Activated naive CD8-positive, alpha-beta T cell (primary cell): ENCODE measurements around the gene EXOC4.

Experiments used
- H3K27ac Mint-ChIP-seq: one replicate; pipeline ENCODE4 v1.8.0; 2021; ENCODE audit warnings: mixed read lengths
- H3K27me3 Mint-ChIP-seq: one replicate; pipeline ENCODE4 v1.8.0; 2021; ENCODE audit warnings: mixed read lengths
- H3K36me3 Mint-ChIP-seq: one replicate; pipeline ENCODE4 v1.8.0; 2021; ENCODE audit warnings: mixed read lengths
- H3K4me1 Mint-ChIP-seq: one replicate; pipeline ENCODE4 v1.8.0; 2021; ENCODE audit warnings: low read depth, mixed read lengths
- H3K4me3 Mint-ChIP-seq: one replicate; pipeline ENCODE4 v1.8.0; 2021; ENCODE audit warnings: mild to moderate bottlenecking, mixed read lengths
- H3K9me3 Mint-ChIP-seq: one replicate; pipeline ENCODE4 v1.8.0; 2021; ENCODE audit warnings: low read depth, mixed read lengths

EXOC4 gene

DNA sequence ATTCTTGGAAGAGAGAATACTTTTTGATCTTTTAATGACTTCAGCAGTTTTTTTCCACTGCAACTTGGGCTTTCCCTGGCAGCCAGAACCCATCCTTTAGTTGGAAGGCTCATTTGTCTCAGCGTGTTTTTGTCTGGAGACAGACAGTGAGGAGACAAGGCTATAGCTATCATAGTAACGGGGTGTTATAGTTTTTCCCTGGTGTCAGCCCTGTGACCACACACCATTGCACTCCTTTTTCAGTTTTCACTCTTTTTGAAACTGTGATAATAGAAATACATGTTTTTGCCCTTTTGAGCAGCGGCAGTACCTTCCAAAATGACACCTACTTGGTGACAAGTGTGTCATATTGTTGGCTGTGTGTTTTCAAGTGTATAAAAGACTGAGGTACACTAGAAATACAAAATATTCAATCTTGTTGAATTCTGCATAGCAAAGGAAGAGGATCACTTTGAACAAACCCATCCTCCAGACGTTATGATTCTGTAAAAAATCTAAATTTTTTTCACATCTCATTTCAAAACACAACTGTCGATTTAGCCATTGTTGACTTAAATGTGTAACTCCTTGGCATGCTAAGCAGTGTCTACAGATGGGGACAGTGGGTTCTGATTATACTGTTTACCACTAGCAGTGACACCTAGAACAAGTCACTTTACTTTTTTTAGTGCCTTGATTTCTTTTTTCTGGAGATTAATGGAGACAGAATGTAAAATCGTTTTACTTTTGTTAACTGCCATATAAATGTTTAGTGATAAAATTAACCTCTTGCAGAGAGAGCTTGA lies 130.1 kb downstream of the EXOC4 start:
- Mint-ChIP-seq H3K4me1 (peaks cover 3% of the 10 kb centered on the region), H3K27ac (no peak overlapping the region), H3K36me3 (peaks cover 33% of the 10 kb centered on the region), H3K4me3 (no peak overlapping the region), H3K27me3 (no peaks in the 10 kb centered on the region), H3K9me3 (peaks cover 8% of the 10 kb centered on the region)

DNA sequence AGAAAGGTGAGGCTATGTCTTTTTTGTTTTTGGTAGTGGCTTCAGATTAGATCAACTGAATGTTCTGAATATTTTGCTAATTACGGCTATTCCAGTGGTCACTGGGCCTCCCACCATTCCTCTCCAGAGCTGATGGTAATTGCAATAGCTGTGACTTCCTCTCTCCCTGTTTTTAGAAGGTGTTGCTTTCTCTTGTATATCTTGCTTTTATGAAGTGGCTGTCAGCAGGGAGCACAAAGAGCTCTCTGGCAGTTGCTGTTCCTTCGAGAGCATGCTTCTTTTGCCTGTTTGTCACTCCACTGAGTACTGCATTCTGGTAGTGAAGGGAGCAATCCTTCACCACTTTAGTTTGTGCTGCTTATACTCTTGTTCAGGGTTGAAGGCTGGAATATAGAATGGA lies 133.3 kb downstream of the EXOC4 start:
- H3K36me3 Mint-ChIP-seq: peaks cover 35% of the 10 kb centered on the region
- no peak overlapping the region for H3K4me3 Mint-ChIP-seq
- no peaks in the 10 kb centered on the region for H3K27me3 Mint-ChIP-seq

DNA sequence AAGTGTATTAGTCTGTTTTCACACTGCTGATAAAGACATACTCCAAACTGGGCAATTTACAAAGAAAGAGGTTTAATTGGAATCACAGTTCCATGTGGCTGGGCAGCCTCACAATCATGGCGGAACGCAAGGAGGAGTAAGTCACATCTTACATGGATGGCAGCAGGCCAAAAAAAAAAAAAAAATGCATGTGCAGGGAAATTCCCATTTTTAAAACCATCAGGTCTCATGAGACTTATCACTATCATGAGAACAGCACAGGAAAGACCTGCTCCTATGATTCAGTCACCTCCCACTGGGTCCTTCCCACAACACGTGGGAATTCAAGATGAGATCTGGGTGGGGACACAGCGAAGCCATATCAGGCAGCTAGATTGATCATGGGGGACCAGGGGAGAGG lies 136.8 kb downstream of the EXOC4 start:
- Mint-ChIP-seq H3K9me3 (peaks cover 5% of the 10 kb centered on the region), H3K4me1 (peaks cover 9% of the 10 kb centered on the region), H3K4me3 (no peak overlapping the region), H3K27me3 (no peaks in the 10 kb centered on the region), H3K27ac (no peak overlapping the region), H3K36me3 (peaks cover 28% of the 10 kb centered on the region)

More for the DNA sequence above, 133.3 kb downstream of the EXOC4 start:
- H3K4me1 Mint-ChIP-seq: peaks cover 7% of the 10 kb centered on the region
- H3K9me3 Mint-ChIP-seq: peaks cover 5% of the 10 kb centered on the region
- no peak overlapping the region for H3K27ac Mint-ChIP-seq

DNA sequence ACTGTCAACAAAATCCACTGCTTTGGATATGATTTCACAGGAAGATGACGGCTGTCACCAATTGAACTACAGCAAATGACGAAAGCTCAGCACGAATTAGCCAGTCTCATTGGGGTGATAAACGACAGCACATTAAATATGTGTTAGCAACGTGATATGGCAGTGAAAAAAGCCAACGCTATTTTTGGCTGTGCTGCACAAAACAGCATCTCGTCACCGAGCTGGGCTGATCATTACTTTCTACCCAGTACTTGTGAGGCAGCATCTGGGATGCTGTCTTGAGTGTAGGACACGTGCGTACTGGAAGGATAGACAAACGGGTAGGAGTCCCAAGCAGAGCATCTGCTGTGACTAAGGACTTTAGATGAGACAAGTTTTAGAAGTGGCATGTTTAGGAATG lies 138.3 kb downstream of the EXOC4 start:
- Mint-ChIP-seq H3K27ac (no peak overlapping the region), H3K4me3 (no peak overlapping the region), H3K27me3 (no peaks in the 10 kb centered on the region), H3K9me3 (peaks cover 5% of the 10 kb centered on the region), H3K4me1 (peaks cover 9% of the 10 kb centered on the region), H3K36me3 (peaks cover 23% of the 10 kb centered on the region)

DNA sequence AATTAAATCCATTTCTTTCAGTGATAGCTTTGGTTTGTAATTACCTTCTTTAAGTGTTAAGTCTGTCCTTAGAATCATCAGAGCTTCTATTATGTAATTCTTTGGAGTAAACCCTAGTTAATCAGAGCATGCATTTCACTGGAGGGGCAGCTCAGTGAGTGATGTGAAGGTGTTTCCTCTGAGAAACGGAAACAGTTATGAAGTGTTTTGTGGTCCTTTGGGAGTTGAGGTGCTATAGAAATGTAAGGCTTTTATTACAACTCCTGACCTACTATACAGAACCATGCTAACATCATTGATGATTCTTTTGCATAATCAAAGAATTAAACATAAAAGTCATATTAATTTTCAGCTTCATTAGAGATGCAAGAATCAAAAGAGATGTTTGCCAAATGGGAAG lies 141.5 kb downstream of the EXOC4 start:
- Mint-ChIP-seq H3K4me3 (no peak overlapping the region), H3K4me1 (peaks cover 10% of the 10 kb centered on the region), H3K27me3 (no peaks in the 10 kb centered on the region), H3K36me3 (peaks cover 7% of the 10 kb centered on the region), H3K9me3 (no peaks in the 10 kb centered on the region), H3K27ac (no peak overlapping the region)

DNA sequence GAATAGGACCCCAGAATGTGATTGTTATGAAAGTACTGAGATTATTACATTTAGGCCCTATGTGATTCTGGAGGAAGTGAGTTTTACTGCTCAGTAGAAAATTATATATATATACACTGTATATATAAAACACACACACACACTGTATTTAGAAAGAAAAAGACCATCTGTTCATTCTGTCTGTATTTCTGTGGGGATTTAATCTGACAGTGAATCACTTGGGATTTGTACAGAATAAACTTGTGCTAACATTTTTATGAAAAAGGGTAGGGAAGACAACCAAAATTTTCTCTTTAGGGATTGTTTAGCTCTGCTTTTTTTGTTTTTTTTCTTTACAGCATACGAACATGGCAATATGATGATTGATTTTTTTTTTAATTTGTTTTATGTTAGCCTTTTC lies 142.7 kb downstream of the EXOC4 start:
- no peak overlapping the region for H3K27ac Mint-ChIP-seq
- H3K4me3 Mint-ChIP-seq: no peak overlapping the region
- peaks cover 5% of the 10 kb centered on the region for H3K36me3 Mint-ChIP-seq
- no peaks in the 10 kb centered on the region for H3K9me3 Mint-ChIP-seq
- peaks cover 16% of the 10 kb centered on the region for H3K4me1 Mint-ChIP-seq
- no peaks in the 10 kb centered on the region for H3K27me3 Mint-ChIP-seq

DNA sequence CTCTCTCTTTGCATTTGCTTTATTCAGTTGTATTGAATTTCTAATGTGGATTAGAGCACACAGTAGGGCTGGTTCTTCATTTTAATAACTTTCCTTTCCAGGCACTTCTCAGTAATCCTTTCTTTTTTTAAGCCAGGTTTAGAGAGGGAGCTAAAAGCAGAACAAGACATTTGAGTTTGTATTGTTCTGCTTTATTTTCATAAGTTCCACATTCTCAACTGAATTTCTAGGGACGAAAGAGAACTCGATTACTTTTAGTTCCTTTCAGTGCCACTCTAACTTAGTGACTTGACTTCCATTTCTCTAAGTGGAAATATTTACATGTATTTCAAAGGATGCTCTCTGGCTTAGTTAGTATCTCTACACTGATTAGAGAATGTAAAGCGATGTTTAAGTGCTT lies 145.6 kb downstream of the EXOC4 start:
- peaks cover 20% of the 10 kb centered on the region for H3K4me1 Mint-ChIP-seq

DNA sequence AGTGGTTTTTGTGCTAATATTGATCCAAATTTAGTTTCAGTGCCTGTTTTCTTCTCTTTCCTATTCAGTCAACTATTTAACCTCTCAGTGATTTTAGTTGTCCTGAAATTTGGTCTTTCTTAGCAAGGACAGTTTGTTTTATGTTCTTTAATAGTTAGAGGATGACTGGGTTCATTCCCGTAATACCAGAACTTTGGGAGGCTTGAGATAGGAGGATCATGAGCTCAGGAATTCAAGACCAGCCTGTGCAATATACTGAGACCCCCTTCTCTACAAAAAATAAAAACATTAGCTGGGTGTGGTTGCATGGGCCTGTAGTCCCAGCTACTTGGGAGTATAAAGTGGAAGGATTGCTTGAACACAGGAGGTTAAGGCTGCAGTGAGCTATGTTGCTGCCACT lies 148.3 kb downstream of the EXOC4 start:
- Mint-ChIP-seq H3K36me3 (peaks cover 20% of the 10 kb centered on the region), H3K4me3 (no peak overlapping the region), H3K9me3 (no peaks in the 10 kb centered on the region)

More for the DNA sequence above, 145.6 kb downstream of the EXOC4 start:
- Mint-ChIP-seq H3K27me3 (no peaks in the 10 kb centered on the region), H3K36me3 (peaks cover 9% of the 10 kb centered on the region), H3K9me3 (no peaks in the 10 kb centered on the region), H3K4me3 (no peak overlapping the region), H3K27ac (no peak overlapping the region)

DNA sequence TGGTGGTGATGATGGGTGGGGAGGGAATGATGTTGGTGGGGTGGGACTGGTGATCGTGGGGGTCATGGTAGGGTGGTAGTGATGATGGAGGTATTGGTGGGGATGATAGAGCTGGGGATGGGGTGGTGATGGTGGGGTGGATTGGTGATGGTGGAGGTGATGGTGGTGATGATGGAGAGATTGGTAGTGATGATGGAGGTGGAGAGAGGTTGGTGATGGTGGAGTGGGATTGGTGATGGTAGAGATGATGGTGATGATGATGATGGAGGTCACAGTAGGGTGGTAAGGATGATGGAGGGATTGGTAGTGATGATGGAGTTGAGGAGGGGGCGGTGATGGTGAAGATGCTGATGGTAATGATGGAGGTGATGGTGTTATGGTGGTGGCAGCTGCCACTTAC lies 155.3 kb downstream of the EXOC4 start:
- no peak overlapping the region for H3K27ac Mint-ChIP-seq
- peaks cover 4% of the 10 kb centered on the region for H3K9me3 Mint-ChIP-seq
- peaks cover 29% of the 10 kb centered on the region for H3K36me3 Mint-ChIP-seq
- H3K4me1 Mint-ChIP-seq: peaks cover 10% of the 10 kb centered on the region
- H3K4me3 Mint-ChIP-seq: no peak overlapping the region
- no peaks in the 10 kb centered on the region for H3K27me3 Mint-ChIP-seq

More for the DNA sequence above, 148.3 kb downstream of the EXOC4 start:
- Mint-ChIP-seq H3K4me1 (peaks cover 16% of the 10 kb centered on the region), H3K27ac (no peak overlapping the region), H3K27me3 (no peaks in the 10 kb centered on the region)

DNA sequence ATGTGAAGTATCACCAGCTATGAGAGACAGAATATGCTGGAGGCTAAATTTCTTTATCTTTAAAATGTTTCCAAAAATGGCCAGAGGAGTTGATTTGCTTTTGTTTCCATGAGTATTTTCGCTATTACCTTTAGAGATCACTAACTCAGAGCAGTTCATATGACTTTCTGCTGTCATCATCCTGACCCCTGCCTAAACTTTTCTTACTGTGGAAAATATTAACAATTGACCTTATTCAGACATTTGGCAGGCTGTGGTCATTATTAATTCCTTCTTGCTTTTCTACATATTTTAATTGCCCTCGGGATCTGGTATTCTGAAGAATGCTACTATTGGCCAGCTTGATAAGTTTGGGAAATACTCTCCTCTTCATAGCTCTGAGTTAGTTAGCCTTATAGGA lies 156.5 kb downstream of the EXOC4 start:
- Mint-ChIP-seq H3K27ac (no peak overlapping the region), H3K27me3 (no peaks in the 10 kb centered on the region), H3K9me3 (peaks cover 4% of the 10 kb centered on the region), H3K4me1 (peaks cover 10% of the 10 kb centered on the region), H3K4me3 (no peak overlapping the region), H3K36me3 (peaks cover 28% of the 10 kb centered on the region)

DNA sequence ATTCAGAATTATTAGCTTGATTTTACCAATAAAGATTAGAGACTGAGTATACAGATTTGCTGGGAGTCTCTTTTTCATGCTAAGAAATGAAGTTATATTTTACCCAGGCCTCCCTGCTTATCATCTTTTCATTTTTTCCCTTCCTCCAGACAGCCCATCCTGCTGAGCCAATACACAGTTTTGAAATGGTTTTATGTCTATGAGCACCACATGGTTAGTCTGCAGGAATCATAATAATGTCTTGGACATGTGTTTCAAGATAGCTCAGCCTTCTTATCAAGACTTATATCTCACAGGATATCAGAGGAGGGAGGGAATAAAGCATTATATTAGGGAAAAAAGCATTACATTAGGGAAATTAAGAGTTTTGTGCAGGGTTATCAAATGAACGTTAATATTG lies 157.1 kb downstream of the EXOC4 start:
- H3K4me3 Mint-ChIP-seq: no peak overlapping the region
- H3K9me3 Mint-ChIP-seq: peaks cover 4% of the 10 kb centered on the region
- H3K27ac Mint-ChIP-seq: no peak overlapping the region
- peaks cover 29% of the 10 kb centered on the region for H3K36me3 Mint-ChIP-seq
- H3K4me1 Mint-ChIP-seq: peaks cover 10% of the 10 kb centered on the region
- no peaks in the 10 kb centered on the region for H3K27me3 Mint-ChIP-seq

DNA sequence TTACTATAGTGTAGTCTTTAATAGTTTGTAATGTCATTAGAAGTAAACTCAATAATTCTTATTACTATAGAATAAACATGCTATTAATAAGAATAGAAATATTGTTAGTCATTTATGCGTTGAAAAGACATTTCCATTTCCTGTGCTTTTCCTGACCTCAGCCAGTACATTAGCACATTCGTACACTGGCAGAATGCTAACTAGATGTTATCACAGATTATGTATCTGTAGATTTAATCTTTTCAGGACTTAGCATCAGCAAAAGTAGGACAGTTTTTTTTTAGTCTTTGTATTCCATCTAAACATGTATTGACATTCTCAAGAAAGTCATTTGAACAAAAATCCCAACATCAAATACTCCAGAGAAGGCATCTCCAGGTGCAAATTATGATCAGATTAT lies 158.5 kb downstream of the EXOC4 start:
- H3K4me1 Mint-ChIP-seq: peaks cover 10% of the 10 kb centered on the region
- peaks cover 27% of the 10 kb centered on the region for H3K36me3 Mint-ChIP-seq
- no peaks in the 10 kb centered on the region for H3K27me3 Mint-ChIP-seq
- H3K9me3 Mint-ChIP-seq: peaks cover 4% of the 10 kb centered on the region
- no peak overlapping the region for H3K4me3 Mint-ChIP-seq
- no peak overlapping the region for H3K27ac Mint-ChIP-seq

DNA sequence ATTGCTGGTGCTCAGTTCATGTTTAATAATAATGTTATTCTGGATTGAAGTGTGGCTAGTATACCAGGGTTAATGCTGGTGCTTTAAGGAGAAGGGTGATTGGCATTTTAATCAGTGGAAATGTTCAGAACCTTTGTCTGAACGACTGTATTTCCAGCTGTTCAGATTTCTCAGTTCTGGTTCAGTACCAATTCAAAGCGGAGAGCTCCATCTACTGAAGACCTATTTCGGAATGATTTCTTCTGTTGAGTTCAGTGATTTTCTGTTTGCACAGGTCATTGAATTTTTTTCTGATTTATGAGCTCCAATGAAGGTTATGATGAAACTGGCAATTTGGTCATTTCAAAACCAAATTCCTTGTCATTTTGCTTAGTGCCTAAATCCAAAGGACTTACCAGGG lies 160.1 kb downstream of the EXOC4 start:
- peaks cover 11% of the 10 kb centered on the region for H3K4me1 Mint-ChIP-seq
- H3K27me3 Mint-ChIP-seq: no peaks in the 10 kb centered on the region
- H3K36me3 Mint-ChIP-seq: peaks cover 24% of the 10 kb centered on the region
- no peak overlapping the region for H3K27ac Mint-ChIP-seq
- peaks cover 2% of the 10 kb centered on the region for H3K9me3 Mint-ChIP-seq
- H3K4me3 Mint-ChIP-seq: no peak overlapping the region

DNA sequence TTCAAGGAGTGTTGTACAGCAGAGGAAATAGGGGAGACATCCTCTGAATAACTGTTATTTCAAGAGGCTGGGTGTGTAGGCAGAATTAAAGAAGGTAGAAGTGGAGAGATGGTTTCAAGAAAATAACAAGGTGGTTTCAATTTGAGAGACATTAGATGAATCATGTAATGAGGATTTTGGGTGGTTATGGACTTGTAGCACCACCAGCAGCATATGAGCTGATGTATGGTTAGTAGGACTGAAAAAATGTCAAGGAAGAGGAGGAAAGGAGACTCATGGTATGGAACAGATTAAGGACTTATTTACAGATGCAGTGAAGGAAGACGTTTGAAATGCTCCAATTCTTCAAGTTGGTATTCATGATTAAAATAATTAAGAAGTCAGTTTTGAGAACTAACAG lies 166.2 kb downstream of the EXOC4 start:
- Mint-ChIP-seq H3K4me1 (peaks cover 9% of the 10 kb centered on the region), H3K36me3 (peaks cover 32% of the 10 kb centered on the region), H3K27me3 (no peaks in the 10 kb centered on the region), H3K4me3 (no peak overlapping the region), H3K9me3 (peaks cover 14% of the 10 kb centered on the region), H3K27ac (no peak overlapping the region)

DNA sequence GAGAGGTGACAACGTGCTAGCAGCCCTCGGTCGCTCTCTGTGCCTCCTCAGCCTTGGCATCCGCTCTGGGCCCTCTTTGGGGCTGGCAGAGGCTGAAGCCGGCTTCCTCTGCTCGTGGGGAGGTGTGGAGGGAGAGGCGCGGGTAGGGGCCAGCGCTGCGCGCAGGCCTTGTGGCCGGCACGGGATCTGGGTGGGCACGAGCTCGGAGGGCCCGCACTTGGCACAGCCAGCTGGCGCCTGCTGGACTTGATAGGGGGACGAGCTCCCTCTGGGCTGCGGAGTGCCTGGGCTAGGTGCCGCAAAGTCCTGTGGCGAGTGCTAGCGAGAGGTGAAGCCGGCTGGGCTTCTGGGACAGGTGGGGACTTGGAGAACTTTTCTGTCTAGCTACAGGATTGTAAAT lies 170.7 kb downstream of the EXOC4 start:
- peaks cover 24% of the 10 kb centered on the region for H3K4me1 Mint-ChIP-seq
- no peak overlapping the region for H3K4me3 Mint-ChIP-seq
- H3K9me3 Mint-ChIP-seq: peaks cover 11% of the 10 kb centered on the region
- no peaks in the 10 kb centered on the region for H3K27me3 Mint-ChIP-seq
- no peak overlapping the region for H3K27ac Mint-ChIP-seq
- peaks cover 41% of the 10 kb centered on the region for H3K36me3 Mint-ChIP-seq

DNA sequence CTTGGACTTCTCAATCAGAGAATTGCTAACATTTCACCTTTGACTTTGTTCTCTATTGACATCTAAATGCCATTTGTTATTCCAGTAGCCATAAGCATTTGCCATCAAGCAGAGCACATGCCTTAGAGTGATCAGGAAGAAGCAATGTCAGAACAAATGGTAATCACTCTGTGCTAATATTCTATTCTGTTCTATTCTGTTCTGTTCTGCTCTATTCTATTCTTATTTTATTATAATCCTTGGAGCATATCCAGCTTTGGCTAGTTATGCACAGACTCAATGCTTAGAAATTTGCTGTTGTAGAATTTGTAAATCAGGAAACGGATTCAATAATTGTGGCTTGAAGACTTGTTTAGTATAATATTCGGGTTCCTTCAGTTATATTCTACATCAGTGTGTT lies 175.4 kb downstream of the EXOC4 start:
- peaks cover 19% of the 10 kb centered on the region for H3K4me1 Mint-ChIP-seq
- peaks cover 5% of the 10 kb centered on the region for H3K9me3 Mint-ChIP-seq
- no peak overlapping the region for H3K4me3 Mint-ChIP-seq
- H3K27ac Mint-ChIP-seq: no peak overlapping the region
- no peaks in the 10 kb centered on the region for H3K27me3 Mint-ChIP-seq
- H3K36me3 Mint-ChIP-seq: peaks cover 26% of the 10 kb centered on the region
